Hypothalamus (tissue), 51 donors: Measurements from ENCODE around the gene GIPC3.
A peak's percentile ranks its signal among the peaks of the same experiment; 100 is the strongest.
"Not testable (repeated sequence)": the region's sequence is repeated elsewhere in the genome, so short reads cannot be mapped to it uniquely, and the experiment has no call there.

ENCODE experiments used
- DNase-seq, 51 donors: peaks; one replicate each; lab custom pipeline; 2025; lab: John Stamatoyannopoulos, UW

The GIPC3 gene

GRCh38 chr19:3549816-3550215 lies 35.5 kb upstream of the GIPC3 start:
- DNase-seq: no peak

GRCh38 chr19:3550947-3551791 lies 34.1 kb upstream of the GIPC3 start:
- DNase-seq: no peak

GRCh38 chr19:3551792-3552095 lies 33.5 kb upstream of the GIPC3 start:
- no peak for DNase-seq

GRCh38 chr19:3554254-3555083 lies 30.8 kb upstream of the GIPC3 start:
- no peak for DNase-seq

GRCh38 chr19:3555653-3556422 lies 29.4 kb upstream of the GIPC3 start:
- DNase-seq: no peak

GRCh38 chr19:3556423-3556977 lies 28.8 kb upstream of the GIPC3 start:
- no peak for DNase-seq

GRCh38 chr19:3556978-3557460 lies 28.3 kb upstream of the GIPC3 start:
- DNase-seq: peak in 4 of 51 donors; percentile 27 to 31 (median 29)

- DNase-seq: peak; percentile 25 to 95 (median 88)
These were observed 27.6 kb upstream of the GIPC3 start, which contains the start of gene MFSD12 for GRCh38 chr19:3557461-3558248. MFSD12 (minus strand) TSS chr19:3557586; CDS start chr19:3557403, 183 bp downstream.

GRCh38 chr19:3563709-3564524 lies 21.4 kb upstream of the GIPC3 start:
- DNase-seq: no peak

GRCh38 chr19:3565139-3565538 lies 20.1 kb upstream of the GIPC3 start:
- DNase-seq: no peak

GRCh38 chr19:3570042-3570441 lies 15.2 kb upstream of the GIPC3 start:
- DNase-seq: not testable (repeated sequence)

- peak in 27 of 51 donors; percentile 17 to 75 (median 48) for DNase-seq
These were observed 14.7 kb upstream of the GIPC3 start for GRCh38 chr19:3570606-3571011.

- peak; percentile 82 to 100 (median 99) for DNase-seq
These were observed 13.0 kb upstream of the GIPC3 start for GRCh38 chr19:3572132-3572854.

GRCh38 chr19:3572855-3573161 lies 12.5 kb upstream of the GIPC3 start, which contains the start of gene HMG20B:
HMG20B (plus strand) TSS chr19:3572944; CDS start chr19:3573310, 366 bp downstream.
- no peak for DNase-seq

- peak in 1 of 51 donors; percentile 55 for DNase-seq
These were observed 12.0 kb upstream of the GIPC3 start for GRCh38 chr19:3573162-3573857.

GRCh38 chr19:3573858-3574637 lies 11.2 kb upstream of the GIPC3 start:
- DNase-seq: peak in 44 of 51 donors; percentile 4 to 89 (median 58)
